DLD1 (cell line): ENCODE data around the gene PLEKHG4B.
"Not testable (repeated sequence)": the region's sequence is repeated elsewhere in the genome, so short reads cannot be mapped to it uniquely, and the experiment has no call there.

Experiments used
- in situ Hi-C: cut with HindIII; loops from 2 replicates; pipeline ENCODE4 v1.10.0; 2017; ENCODE audit warnings: low sequenced_read_pairs

Gene PLEKHG4B

GRCh38 chr5:197892-198489 is 106.0 kb downstream of the PLEKHG4B start:
- in situ Hi-C loops = no loop called here

GRCh38 chr5:198516-199196 is 106.7 kb downstream of the PLEKHG4B start:
- in situ Hi-C loops = no loop called here

GRCh38 chr5:199197-199949 is 107.4 kb downstream of the PLEKHG4B start:
- in situ Hi-C loops = no loop called here

- in situ Hi-C loops = no loop called here
These were observed 108.1 kb downstream of the PLEKHG4B start for GRCh38 chr5:199950-200645.

- in situ Hi-C loops = no loop called here
These were observed 109.0 kb downstream of the PLEKHG4B start for GRCh38 chr5:200985-201384.

- in situ Hi-C loops = no loop called here
These were observed 109.7 kb downstream of the PLEKHG4B start for GRCh38 chr5:201672-202071.

- in situ Hi-C loops = no loop called here
These were observed 111.4 kb downstream of the PLEKHG4B start for GRCh38 chr5:203246-203930.

GRCh38 chr5:204001-204400 is 112.0 kb downstream of the PLEKHG4B start:
- in situ Hi-C loops = no loop called here

- in situ Hi-C loops = no loop called here
These were observed 112.5 kb downstream of the PLEKHG4B start for GRCh38 chr5:204462-204861.

- in situ Hi-C loops = no loop called here
These were observed 113.2 kb downstream of the PLEKHG4B start for GRCh38 chr5:204966-205670.

GRCh38 chr5:206406-206805 is 114.4 kb downstream of the PLEKHG4B start:
- in situ Hi-C loops = no loop called here

- in situ Hi-C loops = no loop called here
These were observed 115.1 kb downstream of the PLEKHG4B start for GRCh38 chr5:206927-207536.

- in situ Hi-C loops = no loop called here
These were observed 115.6 kb downstream of the PLEKHG4B start for GRCh38 chr5:207599-207998.

GRCh38 chr5:208449-209114 is 116.6 kb downstream of the PLEKHG4B start:
- in situ Hi-C loops = no loop called here

GRCh38 chr5:213803-214395 is 121.9 kb downstream of the PLEKHG4B start:
- in situ Hi-C loops = no loop called here

- in situ Hi-C loops = not testable (repeated sequence)
These were observed 123.3 kb downstream of the PLEKHG4B start for GRCh38 chr5:215256-215655.

GRCh38 chr5:216076-216475 is 124.1 kb downstream of the PLEKHG4B start:
- in situ Hi-C loops = not testable (repeated sequence)

GRCh38 chr5:217494-218456 is 125.8 kb downstream of the PLEKHG4B start, which contains the start of the genes CCDC127 and SDHA:
CCDC127 (minus strand) TSS chr5:218153; CDS start chr5:216849, 1,304 bp downstream.
SDHA (plus strand) TSS chr5:218320; CDS start chr5:218356, 36 bp downstream.
- in situ Hi-C loops = not testable (repeated sequence)
